HG03108 (cell line): Measurements from ENCODE around the gene ALDH9A1.
"Not testable (repeated sequence)": the region's sequence is repeated elsewhere in the genome, so short reads cannot be mapped to it uniquely, and the experiment has no call there.

Source experiments
- ATAC-seq: cut with Tn5 transposase; IDR thresholded peaks from one replicate; pipeline ENCODE4 v1.9.1; 2021; ENCODE audit warnings: moderate library complexity; ENCODE audit not compliant: unreplicated experiment

Gene ALDH9A1

GRCh38 chr1:165697881-165698760 is at the start of gene ALDH9A1:
Gene ALDH9A1 (minus strand): TSS chr1:165698562. CDS start chr1:165698558, 4 bp downstream.
- ATAC-seq, result peak; percentile 86

GRCh38 chr1:165747632-165748447 is 49.5 kb upstream of the ALDH9A1 start:
- ATAC-seq, result no peak

- ATAC-seq, result not testable (repeated sequence)
Observed at GRCh38 chr1:165744913-165745312, 46.6 kb upstream of the ALDH9A1 start.

- no peak for ATAC-seq
Observed at GRCh38 chr1:165742194-165742593, 43.8 kb upstream of the ALDH9A1 start.

GRCh38 chr1:165738794-165739193 is 40.4 kb upstream of the ALDH9A1 start:
- peak; percentile 99 for ATAC-seq

GRCh38 chr1:165737196-165737595 is 38.8 kb upstream of the ALDH9A1 start:
- ATAC-seq, result no peak

- no peak for ATAC-seq
Observed at GRCh38 chr1:165734906-165735305, 36.5 kb upstream of the ALDH9A1 start.

- ATAC-seq, result no peak
Observed at GRCh38 chr1:165726841-165727240, 28.5 kb upstream of the ALDH9A1 start.

GRCh38 chr1:165726169-165726568 is 27.8 kb upstream of the ALDH9A1 start:
- no peak for ATAC-seq

GRCh38 chr1:165717918-165718515 is 19.7 kb upstream of the ALDH9A1 start:
- ATAC-seq, result peak; percentile 63

- ATAC-seq, result not testable (repeated sequence)
Observed at GRCh38 chr1:165716265-165717051, 18.1 kb upstream of the ALDH9A1 start.

- no peak for ATAC-seq
Observed at GRCh38 chr1:165712764-165713163, 14.4 kb upstream of the ALDH9A1 start.

GRCh38 chr1:165707984-165708706 is 9.8 kb upstream of the ALDH9A1 start:
- no peak for ATAC-seq

GRCh38 chr1:165703648-165704047 is 5.3 kb upstream of the ALDH9A1 start:
- no peak for ATAC-seq

GRCh38 chr1:165701922-165702321 is 3.6 kb upstream of the ALDH9A1 start:
- ATAC-seq, result not testable (repeated sequence)

GRCh38 chr1:165699577-165699976 is 1.2 kb upstream of the ALDH9A1 start:
- ATAC-seq, result no peak

GRCh38 chr1:165698761-165699052 is 345 bp upstream of the ALDH9A1 start:
- ATAC-seq, result no peak

- ATAC-seq, result no peak
Observed at GRCh38 chr1:165697491-165697880, 876 bp downstream of the ALDH9A1 start.

- ATAC-seq, result no peak
Observed at GRCh38 chr1:165696625-165697100, 1.7 kb downstream of the ALDH9A1 start.

- no peak for ATAC-seq
Observed at GRCh38 chr1:165695031-165695430, 3.3 kb downstream of the ALDH9A1 start.
